HG03457 (cell line): Measurements from ENCODE around the gene TTC17.
A peak's percentile ranks its signal among the peaks of the same experiment; 100 is the strongest.
"Not testable (repeated sequence)": the region's sequence is repeated elsewhere in the genome, so short reads cannot be mapped to it uniquely, and the experiment has no call there.

Experiments
- ATAC-seq: cut with Tn5 transposase; IDR thresholded peaks from one replicate; pipeline ENCODE4 v1.9.1; 2021; ENCODE audit warnings: moderate number of reproducible peaks; ENCODE audit not compliant: unreplicated experiment

TTC17 gene

DNA sequence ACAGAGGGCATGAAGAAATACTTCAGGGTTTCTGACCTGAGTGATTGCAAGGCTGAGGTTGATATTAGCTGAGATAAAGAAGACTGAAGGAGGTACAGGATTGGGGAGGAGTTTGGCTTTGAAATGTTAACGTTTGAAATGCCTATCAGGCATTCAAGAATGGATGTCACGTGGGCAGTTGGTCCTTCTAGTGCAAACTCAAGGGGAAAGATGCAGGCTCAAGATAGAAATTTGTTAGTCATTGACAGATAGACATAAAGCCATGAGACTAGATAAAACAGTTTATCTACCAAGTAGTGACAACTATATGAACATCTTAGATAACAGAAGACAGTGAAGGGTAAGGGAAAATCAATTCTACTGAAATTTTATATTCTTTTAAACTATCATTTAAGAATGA is 23.1 kb downstream of the TTC17 start:
- no peak for ATAC-seq

GRCh38 chr11:43382614-43383013 is 23.9 kb downstream of the TTC17 start:
- no peak for ATAC-seq

DNA sequence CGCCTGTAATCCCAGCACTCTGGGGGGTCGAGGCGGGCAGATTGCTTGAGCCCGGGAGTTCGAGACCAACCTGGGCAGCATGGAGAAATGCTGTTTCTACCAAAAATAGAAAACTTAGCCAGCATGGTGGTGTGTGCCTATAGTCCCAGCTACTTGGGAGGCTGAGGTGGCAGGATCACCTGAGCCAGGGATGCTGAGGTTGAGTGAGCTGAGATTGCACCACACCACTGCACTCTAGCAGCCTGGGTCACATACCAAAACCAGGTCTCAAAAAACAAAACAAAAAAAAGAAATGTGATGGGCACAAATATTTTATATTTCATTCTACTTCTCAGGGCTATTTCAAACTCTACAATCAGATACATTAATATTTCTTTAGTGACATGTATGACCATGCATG is 25.7 kb downstream of the TTC17 start:
- no peak for ATAC-seq

DNA sequence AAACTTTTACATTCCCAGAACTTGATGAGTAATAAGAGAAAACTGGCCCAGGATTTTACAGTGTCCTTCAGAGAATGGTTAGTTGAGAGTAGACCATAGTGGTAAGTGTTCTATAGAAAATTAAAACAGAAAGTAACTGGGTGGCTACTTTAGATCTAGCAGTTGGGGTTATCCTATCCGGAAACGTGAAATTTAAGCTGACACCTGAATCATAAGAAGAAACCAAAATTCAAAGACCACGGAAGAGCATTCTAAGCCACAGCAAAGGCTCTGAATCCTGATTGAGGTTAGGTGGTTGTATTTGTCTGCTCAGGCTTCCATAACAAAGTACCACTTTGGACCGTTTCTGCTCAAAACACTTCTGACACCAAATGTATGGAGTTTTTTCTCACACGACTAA is 34.0 kb downstream of the TTC17 start:
- ATAC-seq: no peak

DNA sequence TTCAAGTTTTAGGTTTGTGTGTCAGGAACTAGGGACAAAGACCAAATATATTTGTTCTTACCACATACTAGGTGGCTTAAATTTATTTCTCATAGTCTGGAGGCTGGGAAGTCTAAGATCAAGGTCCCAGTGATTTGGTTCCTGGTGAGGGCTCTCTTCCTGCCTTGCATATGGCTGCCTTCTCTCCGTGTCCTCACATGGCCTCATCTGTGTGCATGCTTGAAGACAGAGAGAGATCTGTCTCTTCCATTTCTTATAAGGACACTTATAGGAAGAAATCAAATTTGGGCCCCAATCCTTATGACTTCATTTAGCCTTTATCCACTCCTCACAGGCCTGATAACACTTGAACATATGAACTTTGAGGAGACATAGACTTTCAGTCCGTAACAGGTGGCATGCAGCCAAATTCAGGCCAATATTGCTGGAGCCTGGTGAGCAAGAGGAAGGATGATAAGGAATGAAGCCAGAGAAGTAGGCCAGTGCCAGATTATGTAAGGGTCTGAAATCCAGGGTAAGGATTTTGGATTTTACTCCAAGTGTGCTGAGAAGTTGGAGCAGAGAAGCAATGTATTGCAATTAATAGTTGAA is 35.1 kb downstream of the TTC17 start:
- ATAC-seq: no peak

- ATAC-seq: no peak
These were observed 37.9 kb downstream of the TTC17 start for GRCh38 chr11:43396617-43397016.

GRCh38 chr11:43397251-43397650 is 38.5 kb downstream of the TTC17 start:
- no peak for ATAC-seq

DNA sequence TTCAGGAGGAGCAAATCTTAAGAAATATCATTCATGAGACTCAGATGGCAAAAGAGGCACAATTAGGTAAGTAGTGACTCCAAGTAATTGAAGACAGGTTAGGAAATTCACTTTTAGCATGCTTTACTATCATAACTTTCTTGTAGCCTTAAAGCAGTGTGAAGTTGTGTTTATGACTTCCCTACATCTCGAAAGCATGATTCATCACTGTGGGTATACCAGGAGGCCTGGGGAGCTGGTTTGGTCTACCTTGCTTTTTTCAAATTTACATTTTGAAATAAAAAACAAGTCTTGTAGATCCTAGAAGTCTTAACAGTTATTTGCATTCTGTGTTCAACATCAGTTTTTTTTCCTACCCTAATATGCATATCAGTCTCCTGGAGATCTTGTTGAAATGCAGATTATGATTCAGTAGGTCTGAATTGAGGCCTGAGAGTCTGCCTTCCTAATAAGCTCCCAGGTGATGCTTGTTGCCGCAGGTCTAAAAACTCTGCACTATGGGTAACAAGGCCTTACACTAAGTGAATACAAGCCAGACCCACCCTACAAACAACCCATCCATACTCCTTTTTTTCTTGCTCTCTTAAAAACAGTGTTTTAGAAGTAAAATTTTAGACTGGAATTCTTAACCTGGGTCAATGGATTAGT is 41.4 kb downstream of the TTC17 start:
- no peak for ATAC-seq

GRCh38 chr11:43401252-43401651 is 42.5 kb downstream of the TTC17 start:
- ATAC-seq: no peak

DNA sequence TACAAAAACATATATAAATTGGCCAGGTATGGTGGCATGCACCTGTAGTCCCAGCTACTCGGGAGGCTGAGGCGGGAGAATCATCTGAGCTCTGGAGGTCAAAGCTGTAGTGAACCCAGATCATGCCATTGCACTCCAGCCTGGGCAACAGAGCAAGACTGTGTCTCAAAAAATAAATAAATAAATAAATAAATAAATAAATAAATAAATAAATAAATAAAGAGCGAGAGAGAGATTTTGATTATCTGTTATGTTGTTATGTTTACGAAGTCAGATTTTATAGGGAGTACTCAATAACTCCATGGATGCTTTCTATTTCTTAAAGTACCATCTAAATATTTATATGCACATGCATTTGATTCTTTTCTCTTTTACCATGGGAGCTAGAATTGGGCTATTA is 43.1 kb downstream of the TTC17 start:
- ATAC-seq: not testable (repeated sequence)

DNA sequence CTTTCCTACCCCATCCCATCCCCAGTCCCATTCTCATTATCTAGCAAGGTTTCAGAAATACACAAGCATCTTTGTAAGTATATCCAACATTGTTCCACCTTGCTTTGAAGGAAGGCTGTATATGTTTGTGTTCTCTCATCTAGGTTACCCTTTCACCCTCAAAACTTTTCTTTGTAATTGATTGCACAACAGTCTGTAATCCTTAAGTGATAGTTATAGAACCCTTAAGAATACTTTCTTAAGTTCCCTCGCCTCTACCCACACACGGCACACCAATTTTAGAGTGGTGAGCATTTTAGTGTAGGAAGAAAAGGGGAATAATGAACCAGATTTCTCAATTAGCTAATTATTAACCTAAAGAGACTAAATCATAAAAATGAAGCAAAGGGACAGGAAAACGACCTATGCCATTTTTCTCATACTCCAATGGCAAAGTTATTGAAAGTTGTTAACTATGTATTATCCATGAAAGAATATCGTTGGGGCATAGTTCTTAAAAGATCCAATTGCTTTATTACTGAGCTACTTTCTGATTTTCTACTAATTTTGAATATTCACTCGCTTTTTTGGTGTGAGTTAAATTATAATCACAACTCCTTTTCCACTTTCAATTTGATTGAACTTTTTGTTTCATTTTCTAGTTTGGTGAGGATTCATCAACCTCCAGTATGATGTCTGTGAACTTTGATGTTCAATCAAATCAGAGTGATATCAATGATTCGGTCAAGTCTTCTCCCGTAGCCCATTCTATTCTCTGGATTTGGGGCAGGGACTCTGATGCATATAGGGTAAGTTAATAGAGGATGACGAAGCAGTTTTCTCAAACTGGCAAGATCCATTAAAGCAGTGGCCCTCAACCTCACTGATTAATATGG is 44.9 kb downstream of the TTC17 start:
- ATAC-seq: no peak

DNA sequence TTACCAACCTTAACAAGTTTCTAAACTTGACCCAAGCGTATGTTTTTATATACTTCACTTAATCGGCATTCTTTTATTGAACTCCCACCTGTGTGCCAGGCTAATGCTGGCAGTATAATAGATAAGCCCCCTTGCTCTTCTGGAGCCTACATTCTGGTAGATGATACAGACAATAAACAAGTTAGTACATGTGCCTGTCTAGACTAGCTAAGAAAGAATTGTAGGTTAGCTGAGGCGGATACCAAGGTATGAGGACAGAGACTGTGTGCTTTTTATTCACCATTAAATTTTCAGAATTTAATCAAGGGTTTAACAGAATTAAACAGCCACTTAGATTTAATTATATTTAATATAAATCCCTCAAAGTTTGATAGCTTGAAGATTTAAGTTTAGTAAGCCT is 45.7 kb downstream of the TTC17 start:
- no peak for ATAC-seq

GRCh38 chr11:43404836-43405479 is 46.2 kb downstream of the TTC17 start:
- no peak for ATAC-seq

DNA sequence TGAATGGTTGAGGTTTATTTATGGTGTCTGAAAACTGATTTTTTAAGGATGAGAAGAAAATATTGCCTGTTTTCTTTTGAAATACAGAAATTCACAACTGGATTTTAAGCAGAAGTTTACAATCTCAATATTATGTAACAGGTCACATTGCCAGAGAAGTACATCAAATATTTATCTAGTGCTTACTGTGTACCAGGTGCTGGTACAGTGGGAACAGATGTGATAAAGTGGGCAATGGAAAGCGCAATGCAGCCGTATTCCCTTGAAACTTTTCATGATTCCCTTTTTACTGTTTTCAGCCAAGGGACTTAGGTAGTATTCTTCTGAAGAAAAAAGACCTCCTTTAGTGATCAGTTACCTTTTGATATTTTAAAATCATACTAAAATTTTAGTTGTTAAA is 49.6 kb downstream of the TTC17 start:
- ATAC-seq: no peak

DNA sequence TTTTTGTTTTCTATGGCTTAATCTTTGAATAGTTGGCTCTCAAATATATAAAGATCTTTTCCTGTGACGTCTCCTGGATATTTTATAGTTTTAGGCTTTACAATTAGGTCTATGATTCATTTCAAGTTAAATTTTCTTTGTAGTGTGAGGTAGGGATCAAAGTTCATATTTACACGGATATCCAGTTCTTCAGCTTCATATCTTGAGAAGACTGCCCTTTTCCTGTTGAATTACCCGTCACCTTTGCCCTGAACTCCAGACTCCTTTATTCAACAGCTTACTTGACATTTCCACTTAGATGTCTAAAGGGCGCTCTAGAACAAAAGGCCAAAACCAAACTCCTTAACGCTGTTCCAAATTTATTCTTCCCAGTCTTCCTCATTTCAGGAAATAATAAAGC is 51.7 kb downstream of the TTC17 start:
- no peak for ATAC-seq

DNA sequence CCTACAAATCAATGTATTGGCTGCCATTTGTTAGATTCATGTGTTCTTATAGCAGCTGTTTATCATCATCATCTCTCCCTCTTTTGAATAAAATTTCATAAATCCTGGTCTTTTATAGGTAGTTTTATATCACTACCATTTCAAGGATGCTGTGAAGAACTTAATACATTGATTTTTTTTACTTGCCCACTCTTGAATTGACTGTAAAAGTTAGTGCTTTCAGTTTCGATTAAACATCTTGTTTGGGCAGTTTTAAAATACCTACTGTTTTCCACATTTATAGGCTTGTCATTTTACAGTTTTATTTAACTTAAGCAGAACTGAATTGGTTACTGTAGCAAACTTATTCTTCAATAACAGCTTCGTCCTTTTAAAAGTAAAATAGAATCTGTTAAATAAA is 59.5 kb downstream of the TTC17 start:
- no peak for ATAC-seq

DNA sequence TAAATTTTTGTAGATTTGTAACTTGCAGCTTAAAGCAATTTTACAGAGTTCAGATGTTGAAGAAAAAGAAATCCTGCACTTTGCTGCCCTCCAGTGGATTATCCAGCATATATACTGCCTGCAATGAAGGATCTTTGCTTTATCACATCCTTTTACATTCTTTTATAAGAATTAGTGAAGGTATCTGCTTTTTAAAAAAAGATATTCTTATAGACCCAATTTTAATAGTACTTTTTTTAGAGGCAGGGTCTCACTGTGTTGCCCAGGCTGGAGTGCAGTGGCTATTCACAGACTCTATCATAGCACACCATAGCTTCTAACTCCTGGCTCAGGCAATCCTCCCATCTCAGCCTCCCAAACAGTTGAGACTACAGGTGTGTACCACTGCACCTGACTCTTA is 60.7 kb downstream of the TTC17 start:
- ATAC-seq: peak; percentile 44

DNA sequence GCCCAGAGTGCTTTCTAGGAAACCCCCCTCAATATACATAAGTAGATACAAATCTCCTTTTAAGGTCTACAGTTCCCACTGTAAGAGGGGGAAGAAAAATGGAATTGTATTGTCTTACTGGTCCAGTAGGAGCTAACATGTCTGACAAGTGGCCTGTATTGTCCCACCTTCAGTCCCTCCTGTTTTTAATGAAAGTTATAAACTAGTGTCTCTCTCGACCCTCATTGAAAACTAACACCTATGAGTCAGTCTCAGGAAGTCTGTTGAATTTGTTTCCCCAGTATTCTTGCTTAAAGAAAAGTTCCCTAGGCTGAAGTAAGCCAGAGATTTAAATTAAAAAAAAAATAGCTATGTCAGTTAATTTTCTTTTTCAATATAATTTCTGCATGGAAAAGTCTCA is 69.3 kb downstream of the TTC17 start:
- ATAC-seq: no peak

DNA sequence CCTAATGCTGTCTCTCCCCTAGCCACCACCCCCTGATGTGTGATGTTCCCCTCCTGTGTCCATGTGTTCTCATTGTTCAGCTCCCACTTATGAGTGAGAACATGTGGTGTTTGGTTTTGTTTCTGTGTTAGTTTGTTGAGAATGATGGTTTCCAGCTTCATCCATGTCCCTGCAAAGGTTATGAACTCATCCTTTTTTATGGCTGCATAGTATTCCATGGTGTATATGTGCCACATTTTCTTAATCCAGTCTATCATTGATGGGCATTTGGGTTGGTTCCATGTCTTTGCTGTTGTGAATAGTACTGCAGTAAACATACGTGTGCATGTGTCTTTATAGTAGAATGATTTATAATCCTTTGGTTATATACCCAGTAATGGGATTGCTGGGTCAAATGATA is 72.2 kb downstream of the TTC17 start:
- ATAC-seq: not testable (repeated sequence)

DNA sequence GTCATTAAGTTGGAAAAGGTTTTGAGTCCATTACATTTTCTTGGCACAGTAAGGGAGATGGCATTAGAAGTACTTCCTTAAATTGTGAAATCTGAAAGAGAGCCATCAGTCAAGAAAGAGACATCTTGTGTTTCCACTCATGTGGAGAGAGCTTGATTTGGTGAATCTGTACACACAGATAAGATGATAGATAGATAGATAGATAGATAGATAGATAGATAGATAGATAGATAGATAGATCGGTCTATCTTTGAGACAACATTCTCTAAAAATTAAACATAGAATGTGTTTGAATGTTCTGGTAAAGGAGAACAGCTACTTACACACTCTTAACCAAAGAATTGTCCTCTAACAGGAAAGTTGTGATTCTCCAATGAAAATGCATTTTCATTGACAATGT is 76.2 kb downstream of the TTC17 start:
- ATAC-seq: no peak

- ATAC-seq: no peak
These were observed 81.8 kb downstream of the TTC17 start for GRCh38 chr11:43440486-43440885.

DNA sequence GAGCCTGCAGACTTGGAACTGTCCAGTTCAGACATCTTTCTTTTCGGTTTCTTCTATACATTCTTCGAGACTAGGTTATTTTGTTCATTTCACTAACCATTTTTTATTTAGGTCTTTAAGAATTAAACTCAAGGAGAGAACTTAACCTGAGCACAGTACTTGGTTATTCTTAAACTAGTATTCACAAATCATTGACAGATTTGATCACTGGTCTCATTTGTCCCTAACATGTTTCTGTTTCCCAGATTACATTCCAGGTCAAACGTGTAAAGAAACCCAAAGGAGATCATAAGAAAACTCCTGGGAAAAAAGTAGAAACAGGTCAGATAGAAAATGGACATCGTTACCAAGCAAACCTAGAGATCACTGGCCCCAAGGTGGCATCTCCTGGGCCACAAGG is 85.1 kb downstream of the TTC17 start:
- ATAC-seq: no peak
